ENCODE data around the gene USPL1.

DNA sequence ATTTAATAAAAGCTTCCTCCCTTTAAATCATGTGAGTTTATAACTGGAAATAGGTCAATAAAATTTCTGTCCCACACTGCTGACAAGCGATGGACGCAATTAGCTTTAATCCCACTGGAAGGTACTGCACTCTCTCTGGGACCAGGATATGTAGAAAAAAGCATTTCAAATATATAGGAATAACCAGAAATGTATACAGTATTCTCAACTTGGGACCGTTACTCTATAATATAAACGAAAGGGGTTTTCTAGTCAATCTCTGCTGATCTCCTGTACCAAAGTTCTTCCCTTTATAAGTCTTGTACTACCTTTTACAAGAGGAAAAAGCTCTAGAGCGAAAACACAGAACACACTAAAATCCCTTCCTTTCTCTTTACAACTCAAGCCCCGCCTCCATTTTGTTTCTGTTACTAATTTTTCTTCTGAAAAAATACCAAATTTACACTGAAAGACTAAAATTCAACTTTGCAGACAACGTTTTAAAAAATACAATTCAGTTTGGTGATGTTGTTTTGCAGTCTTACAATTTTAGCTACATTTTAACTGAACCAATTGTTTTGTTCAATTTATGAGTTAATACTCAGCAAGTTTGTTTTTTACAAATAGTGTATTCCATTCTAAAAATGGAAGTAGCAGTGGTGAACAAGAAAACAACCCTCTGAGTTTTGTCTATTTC, 1.7 kb upstream of the USPL1 start:
- TF ChIP-seq POLR2A (IDR thresholded peaks at IDR 0.05) (peak; percentile 37), POLR2AphosphoS5 (IDR thresholded peaks at IDR 0.05) (no peak)
- TF ChIP-seq, protein P1, sequence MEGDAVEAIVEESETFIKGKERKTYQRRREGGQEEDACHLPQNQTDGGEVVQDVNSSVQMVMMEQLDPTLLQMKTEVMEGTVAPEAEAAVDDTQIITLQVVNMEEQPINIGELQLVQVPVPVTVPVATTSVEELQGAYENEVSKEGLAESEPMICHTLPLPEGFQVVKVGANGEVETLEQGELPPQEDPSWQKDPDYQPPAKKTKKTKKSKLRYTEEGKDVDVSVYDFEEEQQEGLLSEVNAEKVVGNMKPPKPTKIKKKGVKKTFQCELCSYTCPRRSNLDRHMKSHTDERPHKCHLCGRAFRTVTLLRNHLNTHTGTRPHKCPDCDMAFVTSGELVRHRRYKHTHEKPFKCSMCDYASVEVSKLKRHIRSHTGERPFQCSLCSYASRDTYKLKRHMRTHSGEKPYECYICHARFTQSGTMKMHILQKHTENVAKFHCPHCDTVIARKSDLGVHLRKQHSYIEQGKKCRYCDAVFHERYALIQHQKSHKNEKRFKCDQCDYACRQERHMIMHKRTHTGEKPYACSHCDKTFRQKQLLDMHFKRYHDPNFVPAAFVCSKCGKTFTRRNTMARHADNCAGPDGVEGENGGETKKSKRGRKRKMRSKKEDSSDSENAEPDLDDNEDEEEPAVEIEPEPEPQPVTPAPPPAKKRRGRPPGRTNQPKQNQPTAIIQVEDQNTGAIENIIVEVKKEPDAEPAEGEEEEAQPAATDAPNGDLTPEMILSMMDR (IDR thresholded peaks at IDR 0.05): no peak
